Sigmoid colon (tissue), 3 donors: Measurements from ENCODE around the gene TNFRSF25.

Experiments used
- POLR2A ChIP-seq, 2 donors: fragments of 450-650 bp; IDR thresholded peaks; one replicate each; pipeline ENCODE4 v1.6.1; 2016; ENCODE audit warnings: antibody characterized with exemption in 2 of 2, mild to moderate bottlenecking in 2 of 2, moderate library complexity in 2 of 2
- TF ChIP-seq, protein P1 (sequence below), 4 experiments: fragments of 450-650 bp in 3 of 4; fragments of 200-600 bp in 1 of 4; IDR thresholded peaks; one replicate each; pipeline ENCODE4 v1.5.1; 2016 to 2019; ENCODE audit warnings: antibody characterized with exemption in 4 of 4, mild to moderate bottlenecking in 3 of 4, moderate library complexity in 2 of 4

DNA sequence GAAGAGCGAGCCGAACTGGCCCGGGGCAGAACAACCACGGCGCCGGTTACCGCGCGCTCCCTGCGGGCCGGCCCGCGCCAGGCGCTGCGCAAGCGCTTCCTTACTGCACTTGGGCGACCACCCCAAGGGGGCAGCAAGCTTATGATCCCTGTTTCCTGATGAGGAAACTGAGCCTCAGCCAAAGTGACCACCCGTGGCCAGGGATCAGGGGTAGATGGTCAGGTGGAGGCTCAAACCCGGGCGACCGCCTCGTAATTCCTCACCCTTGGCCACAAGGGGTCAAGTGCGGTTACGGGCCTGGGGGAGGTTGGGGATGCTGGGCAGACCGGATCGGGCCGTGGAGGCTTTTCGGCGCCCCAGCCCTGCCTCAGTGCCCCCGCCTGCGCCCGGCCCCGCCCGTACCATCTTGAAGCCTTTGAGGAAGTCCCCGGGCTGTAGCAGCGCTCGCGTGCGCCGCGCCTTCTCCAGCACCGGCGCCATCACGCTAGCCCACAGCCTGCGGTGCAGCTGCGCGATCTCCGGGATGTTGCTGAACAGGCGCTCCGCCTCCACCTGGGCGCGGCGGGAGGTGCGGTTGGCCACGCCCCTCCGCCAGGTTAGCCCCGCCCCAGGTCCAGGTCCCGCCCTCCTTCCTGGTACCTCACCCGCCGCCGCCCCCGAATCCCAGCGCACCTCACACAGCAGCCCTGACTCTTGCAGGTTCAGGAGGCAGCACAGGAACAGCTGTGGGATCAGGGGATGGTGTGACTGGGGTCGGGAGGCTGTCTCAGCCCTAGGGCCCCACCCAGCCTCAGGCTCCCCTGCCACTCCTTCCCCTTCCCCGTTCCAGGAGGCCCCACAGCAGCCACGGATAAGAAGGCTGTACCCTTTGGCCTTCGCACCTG is 5.4 kb upstream of the TNFRSF25 start:
- peak in 1 of 2 donors; percentile 22 for TF ChIP-seq POLR2A (IDR thresholded peaks at IDR 0.05)
- TF ChIP-seq, protein P1, sequence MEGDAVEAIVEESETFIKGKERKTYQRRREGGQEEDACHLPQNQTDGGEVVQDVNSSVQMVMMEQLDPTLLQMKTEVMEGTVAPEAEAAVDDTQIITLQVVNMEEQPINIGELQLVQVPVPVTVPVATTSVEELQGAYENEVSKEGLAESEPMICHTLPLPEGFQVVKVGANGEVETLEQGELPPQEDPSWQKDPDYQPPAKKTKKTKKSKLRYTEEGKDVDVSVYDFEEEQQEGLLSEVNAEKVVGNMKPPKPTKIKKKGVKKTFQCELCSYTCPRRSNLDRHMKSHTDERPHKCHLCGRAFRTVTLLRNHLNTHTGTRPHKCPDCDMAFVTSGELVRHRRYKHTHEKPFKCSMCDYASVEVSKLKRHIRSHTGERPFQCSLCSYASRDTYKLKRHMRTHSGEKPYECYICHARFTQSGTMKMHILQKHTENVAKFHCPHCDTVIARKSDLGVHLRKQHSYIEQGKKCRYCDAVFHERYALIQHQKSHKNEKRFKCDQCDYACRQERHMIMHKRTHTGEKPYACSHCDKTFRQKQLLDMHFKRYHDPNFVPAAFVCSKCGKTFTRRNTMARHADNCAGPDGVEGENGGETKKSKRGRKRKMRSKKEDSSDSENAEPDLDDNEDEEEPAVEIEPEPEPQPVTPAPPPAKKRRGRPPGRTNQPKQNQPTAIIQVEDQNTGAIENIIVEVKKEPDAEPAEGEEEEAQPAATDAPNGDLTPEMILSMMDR (IDR thresholded peaks at IDR 0.05) = no peak
